ENCODE data around the gene THAP10.

THAP10 gene

DNA sequence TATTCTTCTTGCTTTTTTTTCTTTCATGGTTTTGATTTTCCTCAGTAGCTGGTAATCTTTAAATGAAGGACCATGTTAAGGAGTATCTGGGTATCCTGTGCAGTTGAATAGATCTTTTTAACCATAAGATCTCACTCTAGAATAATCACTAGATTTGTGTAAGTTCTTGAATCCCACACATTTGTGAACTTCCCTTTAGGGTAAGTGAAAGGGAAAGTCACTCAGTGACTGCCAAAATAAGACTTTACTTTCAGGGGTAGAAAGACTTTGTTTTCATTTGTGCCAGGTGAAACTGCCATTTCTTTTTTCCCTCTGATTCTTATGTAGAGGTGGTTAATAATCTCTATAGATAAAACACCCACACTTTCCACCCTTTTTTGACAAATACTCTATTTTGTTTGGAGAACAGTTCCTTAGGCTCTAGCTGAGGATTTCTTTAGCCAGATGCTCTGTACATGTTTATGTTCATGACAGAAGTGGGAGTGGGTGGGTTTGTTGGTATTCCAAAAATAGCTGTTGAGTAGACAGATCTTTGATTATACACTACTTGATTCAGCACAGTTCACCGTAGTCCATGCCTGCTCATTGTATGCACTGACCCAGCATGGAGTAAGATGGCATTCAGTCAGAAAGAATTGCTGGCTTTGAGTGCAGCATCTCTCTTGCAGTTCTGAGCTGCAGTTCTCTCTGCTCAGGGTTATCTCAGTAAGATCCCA is 28.9 kb upstream of the THAP10 start:
- TF ChIP-seq, protein P1, sequence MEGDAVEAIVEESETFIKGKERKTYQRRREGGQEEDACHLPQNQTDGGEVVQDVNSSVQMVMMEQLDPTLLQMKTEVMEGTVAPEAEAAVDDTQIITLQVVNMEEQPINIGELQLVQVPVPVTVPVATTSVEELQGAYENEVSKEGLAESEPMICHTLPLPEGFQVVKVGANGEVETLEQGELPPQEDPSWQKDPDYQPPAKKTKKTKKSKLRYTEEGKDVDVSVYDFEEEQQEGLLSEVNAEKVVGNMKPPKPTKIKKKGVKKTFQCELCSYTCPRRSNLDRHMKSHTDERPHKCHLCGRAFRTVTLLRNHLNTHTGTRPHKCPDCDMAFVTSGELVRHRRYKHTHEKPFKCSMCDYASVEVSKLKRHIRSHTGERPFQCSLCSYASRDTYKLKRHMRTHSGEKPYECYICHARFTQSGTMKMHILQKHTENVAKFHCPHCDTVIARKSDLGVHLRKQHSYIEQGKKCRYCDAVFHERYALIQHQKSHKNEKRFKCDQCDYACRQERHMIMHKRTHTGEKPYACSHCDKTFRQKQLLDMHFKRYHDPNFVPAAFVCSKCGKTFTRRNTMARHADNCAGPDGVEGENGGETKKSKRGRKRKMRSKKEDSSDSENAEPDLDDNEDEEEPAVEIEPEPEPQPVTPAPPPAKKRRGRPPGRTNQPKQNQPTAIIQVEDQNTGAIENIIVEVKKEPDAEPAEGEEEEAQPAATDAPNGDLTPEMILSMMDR (IDR thresholded peaks at IDR 0.05; ENCODE audit: poor library complexity, severe bottlenecking), result no peak
- Histone ChIP-seq H3K36me3 (ENCODE audit: low read depth) (no peaks in the 10 kb centered on the region), H3K9me3 (ENCODE audit: severe bottlenecking) (no peaks in the 10 kb centered on the region), H3K4me3 (ENCODE audit: severe bottlenecking) (no peak overlapping the region), H3K27ac (ENCODE audit: poor library complexity, severe bottlenecking) (no peak overlapping the region), H3K4me1 (ENCODE audit: insufficient read depth, poor library complexity, severe bottlenecking) (peaks cover 12% of the 10 kb centered on the region), H3K27me3 (ENCODE audit: insufficient read depth, poor library complexity, severe bottlenecking) (no peaks in the 10 kb centered on the region)
- no peak for DNase-seq (ENCODE audit: low spot score)
- ATAC-seq (ENCODE audit: low read depth), result no peak

DNA sequence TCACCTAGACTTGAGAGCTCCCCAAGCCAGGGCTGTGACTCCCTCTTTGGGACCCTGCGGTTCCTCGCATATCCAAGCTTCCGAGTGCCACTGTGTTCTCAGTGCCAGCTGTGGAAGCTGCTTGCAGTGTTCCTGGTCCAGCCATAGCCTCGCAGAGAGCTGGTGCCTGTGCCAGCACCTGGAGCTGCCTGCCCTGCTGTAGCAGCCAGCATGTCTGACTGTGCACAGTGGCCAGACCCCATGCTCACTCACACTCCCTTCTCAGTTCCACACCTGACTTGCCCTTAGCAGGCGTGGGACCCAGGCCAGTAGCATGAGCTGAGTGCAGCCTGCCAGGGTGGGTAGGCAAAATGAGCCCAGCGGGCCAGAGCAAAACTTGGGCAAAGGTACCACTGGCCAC is 25.7 kb upstream of the THAP10 start:
- no peak overlapping the region for H3K4me3 ChIP-seq (ENCODE audit: severe bottlenecking)
- 0 out of 2 replicates have a peak, but pooled peaks cover 8% of the 10 kb centered on the region for H3K36me3 ChIP-seq (ENCODE audit: low read depth)
- ATAC-seq (ENCODE audit: low read depth), result no peak
- H3K9me3 ChIP-seq (ENCODE audit: severe bottlenecking), result no peaks in the 10 kb centered on the region
- no peak overlapping the region for H3K27ac ChIP-seq (ENCODE audit: poor library complexity, severe bottlenecking)
- no peaks in the 10 kb centered on the region for H3K27me3 ChIP-seq (ENCODE audit: insufficient read depth, poor library complexity, severe bottlenecking)
- DNase-seq (ENCODE audit: low spot score), result no peak
- H3K4me1 ChIP-seq (ENCODE audit: insufficient read depth, poor library complexity, severe bottlenecking), result peaks cover 5% of the 10 kb centered on the region
- TF ChIP-seq, protein P1 (IDR thresholded peaks at IDR 0.05; ENCODE audit: poor library complexity, severe bottlenecking), result no peak

DNA sequence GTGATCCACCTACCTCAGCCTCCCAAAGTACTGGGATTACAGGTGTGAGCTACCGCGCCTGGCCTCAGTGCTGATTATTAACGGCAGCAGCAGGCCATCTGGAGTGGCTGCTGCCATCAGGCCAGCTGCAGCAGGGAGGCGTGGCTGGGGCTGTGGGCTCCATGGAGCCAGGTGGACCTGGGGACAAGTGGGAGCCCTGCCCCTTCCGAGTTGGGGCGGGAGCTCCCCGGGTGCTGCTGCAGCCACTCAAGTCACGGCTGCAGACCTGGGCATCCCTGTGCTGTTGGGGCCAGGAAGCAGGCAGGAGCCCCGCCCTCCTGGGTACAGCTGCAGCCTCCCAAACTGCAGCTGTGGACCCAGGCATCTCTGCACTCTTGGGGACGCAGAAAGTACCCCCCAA is 24.3 kb upstream of the THAP10 start:
- Histone ChIP-seq H3K36me3 (ENCODE audit: low read depth) (0 out of 2 replicates have a peak, but pooled peaks cover 8% of the 10 kb centered on the region), H3K9me3 (ENCODE audit: severe bottlenecking) (no peaks in the 10 kb centered on the region), H3K4me3 (ENCODE audit: severe bottlenecking) (no peak overlapping the region), H3K27ac (ENCODE audit: poor library complexity, severe bottlenecking) (no peak overlapping the region), H3K27me3 (ENCODE audit: insufficient read depth, poor library complexity, severe bottlenecking) (no peaks in the 10 kb centered on the region), H3K4me1 (ENCODE audit: insufficient read depth, poor library complexity, severe bottlenecking) (peaks cover 13% of the 10 kb centered on the region)
- TF ChIP-seq, protein P1 (IDR thresholded peaks at IDR 0.05; ENCODE audit: poor library complexity, severe bottlenecking), result no peak
- ATAC-seq (ENCODE audit: low read depth), result no peak
- no peak for DNase-seq (ENCODE audit: low spot score)

DNA sequence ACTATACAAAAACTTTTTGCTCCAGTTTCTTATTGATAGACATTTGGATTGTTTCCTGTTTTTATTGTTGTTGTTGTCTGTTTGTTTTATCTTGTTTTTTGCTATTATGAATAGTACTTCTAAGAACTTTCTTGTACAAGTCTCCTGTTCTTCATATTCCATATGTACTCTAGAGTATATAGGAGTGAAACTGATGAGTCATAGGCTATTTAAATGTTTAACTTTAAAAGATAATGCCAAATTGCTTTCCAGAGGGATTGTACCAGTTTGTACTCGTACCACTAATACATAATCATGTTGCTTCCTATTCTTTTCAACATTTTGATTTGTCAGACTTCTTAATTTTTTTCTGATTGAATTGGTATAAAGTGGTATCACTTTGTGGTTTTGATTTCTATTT is 20.0 kb upstream of the THAP10 start:
- no peak overlapping the region for H3K27ac ChIP-seq (ENCODE audit: poor library complexity, severe bottlenecking)
- peaks cover 13% of the 10 kb centered on the region for H3K4me1 ChIP-seq (ENCODE audit: insufficient read depth, poor library complexity, severe bottlenecking)
- H3K9me3 ChIP-seq (ENCODE audit: severe bottlenecking), result peaks cover 9% of the 10 kb centered on the region
- DNase-seq (ENCODE audit: low spot score), result no peak
- H3K4me3 ChIP-seq (ENCODE audit: severe bottlenecking), result no peak overlapping the region
- peaks cover 29% of the 10 kb centered on the region for H3K36me3 ChIP-seq (ENCODE audit: low read depth)
- ATAC-seq (ENCODE audit: low read depth), result 0 out of 3 replicates have a peak, but pooled peaks have one; percentile 50
- H3K27me3 ChIP-seq (ENCODE audit: insufficient read depth, poor library complexity, severe bottlenecking), result no peaks in the 10 kb centered on the region
- TF ChIP-seq, protein P1 (IDR thresholded peaks at IDR 0.05; ENCODE audit: poor library complexity, severe bottlenecking), result no peak

DNA sequence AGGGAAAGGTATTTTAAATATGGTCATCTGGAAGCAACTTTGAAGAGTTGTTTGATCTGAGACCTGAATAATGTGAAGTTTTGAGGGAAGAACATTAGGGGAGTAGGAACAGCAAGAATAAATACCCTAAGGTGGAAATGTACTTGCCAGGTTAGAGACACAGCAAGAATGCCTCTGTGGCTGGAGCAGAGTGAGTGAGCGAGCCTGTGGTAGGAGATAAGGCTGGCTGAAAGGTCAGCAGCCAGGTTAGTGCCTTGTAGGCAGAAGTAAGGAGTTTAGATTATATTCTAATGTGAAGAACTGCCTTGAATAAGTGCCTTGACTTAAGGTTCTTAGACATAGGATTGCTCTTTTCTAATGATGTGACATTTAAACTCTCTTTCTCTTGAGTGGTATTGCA is 18.7 kb upstream of the THAP10 start:
- DNase-seq (ENCODE audit: low spot score) (no peak), ATAC-seq (ENCODE audit: low read depth) (no peak; the same call in 2 of the 3 replicates)
- TF ChIP-seq, protein P1 (IDR thresholded peaks at IDR 0.05; ENCODE audit: poor library complexity, severe bottlenecking), result no peak
- no peak overlapping the region for H3K4me3 ChIP-seq (ENCODE audit: severe bottlenecking)
- H3K36me3 ChIP-seq (ENCODE audit: low read depth), result peaks cover 38% of the 10 kb centered on the region
- H3K4me1 ChIP-seq (ENCODE audit: insufficient read depth, poor library complexity, severe bottlenecking), result peaks cover 13% of the 10 kb centered on the region
- peaks cover 9% of the 10 kb centered on the region for H3K9me3 ChIP-seq (ENCODE audit: severe bottlenecking)
- no peaks in the 10 kb centered on the region for H3K27me3 ChIP-seq (ENCODE audit: insufficient read depth, poor library complexity, severe bottlenecking)
- no peak overlapping the region for H3K27ac ChIP-seq (ENCODE audit: poor library complexity, severe bottlenecking)
